SK-N-SH treated with all-trans-retinoic acid at 6 μM for 48 hours (cell line): ENCODE results near the gene RASAL2.
A peak's percentile ranks its signal among the peaks of the same experiment; 100 is the strongest.

Source experiments
- ATAC-seq: fragments of 200-7000 bp; cut with Tn5 transposase; 3 replicates; pipeline ENCODE4 v1.9.1; 2020; ENCODE audit warnings: mild to moderate bottlenecking, moderate library complexity
- ARNTL ChIP-seq: fragments of 450-650 bp; formaldehyde crosslinking; IDR thresholded peaks from 2 replicates; pipeline ENCODE4 v1.5.0; 2020; ENCODE audit warnings: low read depth, mild to moderate bottlenecking, moderate library complexity, borderline replicate concordance
- BACH2 ChIP-seq: fragments of 250-450 bp; sonication (Bioruptor Pico); IDR thresholded peaks from 2 replicates; pipeline ENCODE4 v1.9.0; 2021; ENCODE audit warnings: mild to moderate bottlenecking, borderline replicate concordance
- CREB5 ChIP-seq: fragments of 250-450 bp; sonication (Bioruptor Pico); IDR thresholded peaks from 2 replicates; pipeline ENCODE4 v1.5.1; 2020; ENCODE audit warnings: low read depth, mild to moderate bottlenecking, moderate library complexity
- CSDC2 ChIP-seq: fragments of 250-450 bp; sonication (Bioruptor Pico); IDR thresholded peaks from 2 replicates; pipeline ENCODE4 v1.5.0; 2020; ENCODE audit warnings: mild to moderate bottlenecking, moderate library complexity
- CSRNP3 ChIP-seq: fragments of 250-450 bp; sonication (Bioruptor Pico); IDR thresholded peaks from 2 replicates; pipeline ENCODE4 v1.5.1; 2021; ENCODE audit warnings: mild to moderate bottlenecking, moderate library complexity
- ESRRG ChIP-seq: fragments of 250-450 bp; sonication (Bioruptor Pico); IDR thresholded peaks from 2 replicates; pipeline ENCODE4 v1.6.1; 2021; ENCODE audit warnings: mild to moderate bottlenecking
- GLIS3 ChIP-seq: fragments of 250-450 bp; sonication (Bioruptor Pico); IDR thresholded peaks from 2 replicates; pipeline ENCODE4 v1.5.0; 2020; ENCODE audit warnings: mild to moderate bottlenecking, moderate library complexity
- ISL1 ChIP-seq: fragments of 250-450 bp; sonication (Bioruptor Pico); IDR thresholded peaks from 2 replicates; pipeline ENCODE4 v2.1.2; 2022; ENCODE audit warnings: mild to moderate bottlenecking, moderate library complexity
- OSR1 ChIP-seq: fragments of 250-450 bp; sonication (Bioruptor Pico); IDR thresholded peaks from 2 replicates; pipeline ENCODE4 v1.8.0; 2022; ENCODE audit warnings: moderate library complexity, mild to moderate bottlenecking, inconsistent platforms
- PATZ1 ChIP-seq: fragments of 250-450 bp; sonication (Bioruptor Pico); IDR thresholded peaks from 2 replicates; pipeline ENCODE4 v1.8.0; 2020; ENCODE audit warnings: mild to moderate bottlenecking, moderate library complexity, borderline replicate concordance
- POU6F1 ChIP-seq: fragments of 250-450 bp; sonication (Bioruptor Pico); IDR thresholded peaks from 2 replicates; pipeline ENCODE4 v1.8.0; 2021; ENCODE audit warnings: low read depth, mild to moderate bottlenecking, moderate library complexity, borderline replicate concordance
- RARB ChIP-seq: fragments of 250-450 bp; sonication (Bioruptor Pico); IDR thresholded peaks from 2 replicates; pipeline ENCODE4 v1.8.0; 2021; ENCODE audit warnings: mild to moderate bottlenecking, moderate library complexity
- SNAI2 ChIP-seq: fragments of 250-450 bp; sonication (Bioruptor Pico); IDR thresholded peaks from 2 replicates; pipeline ENCODE4 v1.5.0; 2020; ENCODE audit warnings: mild to moderate bottlenecking, moderate library complexity
- TCF4 ChIP-seq: fragments of 250-450 bp; sonication (Bioruptor Pico); IDR thresholded peaks from 2 replicates; pipeline ENCODE4 v1.8.0; 2021; ENCODE audit warnings: mild to moderate bottlenecking, moderate library complexity, borderline replicate concordance
- TOX ChIP-seq: fragments of 250-450 bp; sonication (Bioruptor Pico); IDR thresholded peaks from 2 replicates; pipeline ENCODE4 v1.8.0; 2021; ENCODE audit warnings: mild to moderate bottlenecking, moderate library complexity, borderline replicate concordance
- TSHZ2 ChIP-seq: fragments of 250-450 bp; sonication (Bioruptor Pico); IDR thresholded peaks from 2 replicates; pipeline ENCODE4 v1.5.0; 2020; ENCODE audit warnings: mild to moderate bottlenecking, moderate library complexity
- ZC3H10 ChIP-seq: fragments of 250-450 bp; sonication (Bioruptor Pico); IDR thresholded peaks from 2 replicates; pipeline ENCODE4 v1.5.1; 2021; ENCODE audit warnings: mild to moderate bottlenecking, moderate library complexity
- ZFP3 ChIP-seq: fragments of 250-450 bp; sonication (Bioruptor Pico); IDR thresholded peaks from 2 replicates; pipeline ENCODE4 v1.5.0; 2020; ENCODE audit warnings: mild to moderate bottlenecking, moderate library complexity
- ZFP30 ChIP-seq: fragments of 450-650 bp; formaldehyde crosslinking; IDR thresholded peaks from 2 replicates; pipeline ENCODE4 v1.5.0; 2022; ENCODE audit warnings: mild to moderate bottlenecking, moderate library complexity
- ZNF565 ChIP-seq: fragments of 450-650 bp; formaldehyde crosslinking; conservative IDR thresholded peaks from 2 replicates; pipeline ENCODE4 v1.5.0; 2020; ENCODE audit warnings: low read depth, mild to moderate bottlenecking, moderate library complexity
- ZNF70 ChIP-seq: fragments of 450-650 bp; formaldehyde crosslinking; IDR thresholded peaks from 2 replicates; pipeline ENCODE4 v1.5.0; 2020; ENCODE audit warnings: mild to moderate bottlenecking, moderate library complexity
- ZNF8 ChIP-seq: fragments of 450-650 bp; formaldehyde crosslinking; IDR thresholded peaks from 2 replicates; pipeline ENCODE4 v1.5.0; 2020; ENCODE audit warnings: mild to moderate bottlenecking, moderate library complexity

Gene RASAL2

GRCh38 chr1:178262120-178262500, 168.2 kb downstream of the RASAL2 start:
- peak; percentile 75 for ATAC-seq
- TF ChIP-seq ZFP3 (no peak), GLIS3 (CRISPR knock-in tag) (no peak), BACH2 (no peak), TCF4 (CRISPR knock-in tag) (no peak), OSR1 (CRISPR knock-in tag) (no peak), CSDC2 (CRISPR knock-in tag) (no peak), ESRRG (no peak), PATZ1 (CRISPR knock-in tag) (no peak), TOX (CRISPR knock-in tag) (no peak), ZFP30 (CRISPR knock-in tag) (no peak), RARB (CRISPR knock-in tag) (no peak), CSRNP3 (CRISPR knock-in tag) (no peak), POU6F1 (CRISPR knock-in tag) (no peak), ZNF565 (CRISPR knock-in tag) (no peak)

GRCh38 chr1:178263341-178263740, 169.4 kb downstream of the RASAL2 start:
- peak; percentile 28; the same call in 2 of the 3 replicates for ATAC-seq
- TF ChIP-seq ISL1 (CRISPR knock-in tag) (0 out of 2 replicates have a peak, but pooled peaks have one; percentile 8), POU6F1 (CRISPR knock-in tag) (no peak), CSRNP3 (CRISPR knock-in tag) (no peak)

GRCh38 chr1:178266113-178266512, 172.2 kb downstream of the RASAL2 start:
- ATAC-seq = no peak
- TF ChIP-seq OSR1 (CRISPR knock-in tag) (no peak), TCF4 (CRISPR knock-in tag) (no peak), ZNF70 (CRISPR knock-in tag) (no peak), RARB (CRISPR knock-in tag) (no peak), ZFP30 (CRISPR knock-in tag) (no peak), ZNF8 (no peak), ZNF565 (CRISPR knock-in tag) (no peak), SNAI2 (CRISPR knock-in tag) (no peak), ARNTL (CRISPR knock-in tag) (no peak), TOX (CRISPR knock-in tag) (no peak), CREB5 (CRISPR knock-in tag) (no peak), TSHZ2 (no peak), POU6F1 (CRISPR knock-in tag) (no peak), GLIS3 (CRISPR knock-in tag) (no peak), ISL1 (CRISPR knock-in tag) (no peak), BACH2 (no peak), ZC3H10 (CRISPR knock-in tag) (no peak)
